B cell (primary cell): ENCODE results near the gene REG1A. TPM values are rescaled to one million over a fixed set of nuclear protein-coding genes. Genes with fewer than 3 reads are reported as not detected.

Experiments used
- ATAC-seq: fragments of 200-7000 bp; cut with Tn5 transposase; one replicate; pipeline ENCODE4 v1.10.0; 2021; ENCODE audit warnings: low read depth, mild to moderate bottlenecking, moderate number of reproducible peaks, moderate library complexity
- CTCF ChIA-PET: fragments of 350-600 bp; sonication (Branson Sonifier 250); formaldehyde crosslinking; loops from one replicate; lab custom pipeline; 2021; ENCODE audit warnings: antibody characterized with exemption, inconsistent platforms; lab: Charles Lee
- POLR2A ChIA-PET: fragments of 350-600 bp; sonication (Branson Sonifier 250); formaldehyde crosslinking; loops from one replicate; lab custom pipeline; 2021; ENCODE audit warnings: antibody characterized with exemption; lab: Charles Lee
- DNase-seq: peaks from one replicate; pipeline ENCODE4 v3.0.0; 2013
- H2AFZ ChIP-seq: 2 replicates; pipeline ENCODE4 v1.6.1; 2012; ENCODE audit warnings: mild to moderate bottlenecking, low read depth, low read length; ENCODE audit not compliant: insufficient read depth, poor library complexity, severe bottlenecking
- H3K27ac ChIP-seq, 2 donors: 1 replicate in 1 of 2; 2 replicates in 1 of 2; pipeline ENCODE4 v1.5.1; 2012 to 2013; ENCODE audit warnings: low read length in 2 of 2, mild to moderate bottlenecking in 2 of 2, moderate library complexity in 1 of 2
- H3K27me3 ChIP-seq, 4 experiments: fragments of 200-600 bp in 1 of 4; sonication (generic) in 1 of 4; replicated peaks in 1 of 4; 1 replicate in 2 of 4; 2 replicates in 2 of 4; pipeline versions ENCODE4 v1.6.1 to v1.7.0; 2013 to 2016; ENCODE audit warnings: low read length in 3 of 4, mild to moderate bottlenecking in 2 of 4, mixed read lengths in 1 of 4, moderate library complexity in 1 of 4; ENCODE audit not compliant: insufficient read depth in 4 of 4, control insufficient read depth in 3 of 4; ENCODE audit errors: control extremely low read depth in 1 of 4
- H3K36me3 ChIP-seq, 2 experiments: replicated peaks in 1 of 2; 1 replicate in 1 of 2; 2 replicates in 1 of 2; pipeline versions ENCODE4 v1.6.1 to v1.7.1; 2013; ENCODE audit warnings: low read length in 1 of 2; ENCODE audit not compliant: insufficient read depth in 2 of 2, control insufficient read depth in 1 of 2; ENCODE audit errors: control extremely low read depth in 1 of 2, extremely low read depth in 1 of 2
- H3K4me1 ChIP-seq, 2 donors: fragments of 200-600 bp in 1 of 2; sonication (generic) in 1 of 2; 1 replicate in 1 of 2; 2 replicates in 1 of 2; pipeline versions ENCODE4 v1.5.1 to v1.6.1; 2013 to 2017; ENCODE audit warnings: low read length in 2 of 2; ENCODE audit not compliant: control insufficient read depth in 2 of 2, insufficient read depth in 2 of 2
- H3K4me2 ChIP-seq: replicated peaks from 2 replicates; pipeline ENCODE3; 2012; ENCODE audit warnings: mild to moderate bottlenecking, low read depth, low read length; ENCODE audit not compliant: poor library complexity, severe bottlenecking
- H3K4me3 ChIP-seq, 5 experiments: fragments of 200-600 bp in 1 of 5; sonication (generic) in 1 of 5; 1 replicate in 3 of 5; 2 replicates in 2 of 5; pipeline versions ENCODE4 v1.5.1 to v1.7.0; 2011 to 2016; ENCODE audit warnings: low read length in 4 of 5, mild to moderate bottlenecking in 4 of 5, low read depth in 2 of 5, control low read depth in 1 of 5, moderate library complexity in 1 of 5; ENCODE audit not compliant: insufficient read depth in 1 of 5; ENCODE audit errors: control extremely low read depth in 1 of 5, extremely low read depth in 1 of 5
- H3K79me2 ChIP-seq: fragments of 200-600 bp; sonication (generic); one replicate; pipeline ENCODE4 v1.6.0; 2016; ENCODE audit warnings: low read length; ENCODE audit not compliant: control insufficient read depth, insufficient read depth
- H3K9ac ChIP-seq: fragments of 200-600 bp; sonication (generic); 2 replicates; pipeline ENCODE4 v1.6.1; 2017; ENCODE audit warnings: mild to moderate bottlenecking, low read length, moderate library complexity
- H3K9me3 ChIP-seq, 3 donors: one replicate each; pipeline versions ENCODE4 v1.6.1 to v1.7.1; 2013; ENCODE audit warnings: low read length in 2 of 3; ENCODE audit not compliant: control insufficient read depth in 2 of 3, insufficient read depth in 1 of 3; ENCODE audit errors: control extremely low read depth in 1 of 3
- H4K20me1 ChIP-seq: 2 replicates; pipeline ENCODE4 v1.6.0; 2012; ENCODE audit warnings: mild to moderate bottlenecking, low read length; ENCODE audit not compliant: insufficient read depth, control insufficient read depth, poor library complexity, severe bottlenecking
- H3K27ac Mint-ChIP-seq: one replicate; pipeline ENCODE4 v1.8.0; 2021; ENCODE audit warnings: mixed read lengths
- H3K27me3 Mint-ChIP-seq: one replicate; pipeline ENCODE4 v1.8.0; 2021; ENCODE audit warnings: mixed read lengths
- H3K4me1 Mint-ChIP-seq: one replicate; pipeline ENCODE4 v1.8.0; 2021; ENCODE audit warnings: mixed read lengths
- H3K4me3 Mint-ChIP-seq: one replicate; pipeline ENCODE4 v1.8.0; 2021; ENCODE audit warnings: mixed read lengths
- H3K9me3 Mint-ChIP-seq: one replicate; pipeline ENCODE4 v1.8.0; 2022; ENCODE audit warnings: mixed read lengths; ENCODE audit not compliant: insufficient read depth
- EZH2 ChIP-seq: IDR thresholded peaks from 2 replicates; pipeline ENCODE4 v1.6.1; 2012; ENCODE audit warnings: borderline replicate concordance, low read depth, mild to moderate bottlenecking, moderate library complexity, low read length; ENCODE audit not compliant: insufficient read depth, poor library complexity, severe bottlenecking
- WGBS: methylation state at CpG from one replicate; pipeline ENCODE4 v1.1.5; 2013; ENCODE audit warnings: missing lambda C conversion rate; ENCODE audit not compliant: insufficient coverage; 5-methylcytosine and 5-hydroxymethylcytosine counted together
- intact Hi-C: fragments of 100-400 bp; cut with micrococcal nuclease; formaldehyde crosslinking; loops from one replicate; pipeline ENCODE4 v1.10.0; 2022
- polyA plus RNA-seq: library from polyadenylated mRNA; depleted of rRNA; stranded (reverse); fragments of >200 nt; gene quantifications from 2 replicates; pipeline ENCODE4 v1.2.3, GENCODE V29; 2012
- total RNA-seq, 2 donors: library from RNA; stranded (reverse); fragments of 120-200 nt in 1 of 2; gene quantifications; 1 replicate in 1 of 2; 2 replicates in 1 of 2; pipeline versions ENCODE4 v1.2.3 to v1.2.4, GENCODE V29; 2013 to 2022
- TF ChIP-seq, protein P1 (sequence below): fragments of 200-600 bp; IDR thresholded peaks from one replicate; pipeline ENCODE4 v1.8.0; 2022; ENCODE audit warnings: antibody characterized with exemption, mild to moderate bottlenecking

Gene REG1A
- total and polyA plus RNA-seq, 2 donors (not counting 1 experiment from before 2014, with no cell fraction given) = not detected

DNA sequence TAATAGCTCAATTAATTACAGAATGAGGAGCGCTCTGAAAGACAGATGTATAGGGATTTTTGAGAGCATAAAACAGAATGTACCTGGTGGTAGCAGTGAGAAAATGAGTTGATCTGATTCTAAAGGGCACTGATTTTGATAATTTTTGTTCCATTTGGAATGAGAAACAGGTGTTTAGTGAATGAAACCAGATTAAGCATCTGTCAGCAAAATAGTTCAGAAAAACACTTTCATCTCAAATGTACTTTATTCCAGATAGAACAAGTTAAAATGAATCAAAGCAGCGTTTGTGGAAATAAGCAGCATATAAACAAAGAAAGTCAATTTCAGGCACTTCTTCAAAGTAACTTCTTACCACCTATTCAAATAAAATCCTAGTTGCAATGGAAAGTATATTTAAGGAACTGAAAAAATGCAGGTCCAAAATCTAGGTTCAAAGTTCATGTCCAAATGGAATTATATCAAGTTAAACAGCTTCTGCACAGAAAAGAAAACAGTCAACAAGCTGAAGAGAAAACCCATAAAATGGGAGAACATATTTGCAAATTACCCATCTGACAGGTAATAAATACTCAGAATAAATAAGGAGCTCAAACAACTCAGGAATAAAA, 51.2 kb downstream of the REG1A start:
- Histone ChIP-seq H3K4me1 (no peaks in the 10 kb centered on the region), H3K4me2 (no peak overlapping the region), H3K27ac (no peak overlapping the region), H4K20me1 (no peaks in the 10 kb centered on the region), H3K9me3 (peaks cover 0 to 5% (median 0%) of the 10 kb centered on the region in 3 donors), H3K4me3 (no peak overlapping the region), H2AFZ (no peak overlapping the region), H3K27me3 (no peaks in the 10 kb centered on the region), H3K79me2 (no peaks in the 10 kb centered on the region), H3K36me3 (no peaks in the 10 kb centered on the region), H3K9ac (no peak overlapping the region)
- ChIA-PET CTCF (no interaction called here), POLR2A (no interaction called here)
- DNase-seq (no peak), ATAC-seq (no peak)
- H3K4me3 Mint-ChIP-seq = no peak overlapping the region
- peaks cover 4% of the 10 kb centered on the region for H3K9me3 Mint-ChIP-seq
- no peaks in the 10 kb centered on the region for H3K4me1 Mint-ChIP-seq
- H3K27ac Mint-ChIP-seq = no peak overlapping the region
- no peaks in the 10 kb centered on the region for H3K27me3 Mint-ChIP-seq
- WGBS = no CpG with 5 or more reads among the region's 2 CpGs
- intact Hi-C loops = no loop called here
- no peak for TF ChIP-seq EZH2
- TF ChIP-seq, protein P1, sequence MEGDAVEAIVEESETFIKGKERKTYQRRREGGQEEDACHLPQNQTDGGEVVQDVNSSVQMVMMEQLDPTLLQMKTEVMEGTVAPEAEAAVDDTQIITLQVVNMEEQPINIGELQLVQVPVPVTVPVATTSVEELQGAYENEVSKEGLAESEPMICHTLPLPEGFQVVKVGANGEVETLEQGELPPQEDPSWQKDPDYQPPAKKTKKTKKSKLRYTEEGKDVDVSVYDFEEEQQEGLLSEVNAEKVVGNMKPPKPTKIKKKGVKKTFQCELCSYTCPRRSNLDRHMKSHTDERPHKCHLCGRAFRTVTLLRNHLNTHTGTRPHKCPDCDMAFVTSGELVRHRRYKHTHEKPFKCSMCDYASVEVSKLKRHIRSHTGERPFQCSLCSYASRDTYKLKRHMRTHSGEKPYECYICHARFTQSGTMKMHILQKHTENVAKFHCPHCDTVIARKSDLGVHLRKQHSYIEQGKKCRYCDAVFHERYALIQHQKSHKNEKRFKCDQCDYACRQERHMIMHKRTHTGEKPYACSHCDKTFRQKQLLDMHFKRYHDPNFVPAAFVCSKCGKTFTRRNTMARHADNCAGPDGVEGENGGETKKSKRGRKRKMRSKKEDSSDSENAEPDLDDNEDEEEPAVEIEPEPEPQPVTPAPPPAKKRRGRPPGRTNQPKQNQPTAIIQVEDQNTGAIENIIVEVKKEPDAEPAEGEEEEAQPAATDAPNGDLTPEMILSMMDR = no peak

Other genes starting within 250 kb of the REG1A start
- not detected in 2 replicates for gene REG3G, start 94.8 kb upstream of the REG1A start, total RNA-seq
- not detected in 2 replicates for gene REG3G, start 94.8 kb upstream of the REG1A start, polyA plus RNA-seq
- gene REG1B, start 32.5 kb upstream of the REG1A start, total RNA-seq = not detected in 2 replicates
- not detected in 2 replicates for gene REG1B, start 32.5 kb upstream of the REG1A start, polyA plus RNA-seq
- gene REG3A, start 39.3 kb downstream of the REG1A start, total RNA-seq = not detected in 2 replicates
- not detected in 2 replicates for gene REG3A, start 39.3 kb downstream of the REG1A start, polyA plus RNA-seq